Fibroblast of pulmonary artery (primary cell): ENCODE measurements around the gene UQCR11.

Experiments used
- DNase-seq: peaks from one replicate; pipeline ENCODE4 v3.0.0-alpha.2; 2010; ENCODE audit warnings: low read depth
- H3K4me3 ChIP-seq: replicated peaks from 2 replicates; pipeline ENCODE4 v1.5.1; 2011; ENCODE audit warnings: low read depth, mild to moderate bottlenecking, control low read depth, low read length, moderate library complexity
- TF ChIP-seq, protein P1 (sequence below): IDR thresholded peaks from 2 replicates; pipeline ENCODE4 v1.5.1; 2011; ENCODE audit warnings: mild to moderate bottlenecking, control low read depth, low read length, inconsistent platforms; ENCODE audit errors: missing control alignments

UQCR11 gene

DNA sequence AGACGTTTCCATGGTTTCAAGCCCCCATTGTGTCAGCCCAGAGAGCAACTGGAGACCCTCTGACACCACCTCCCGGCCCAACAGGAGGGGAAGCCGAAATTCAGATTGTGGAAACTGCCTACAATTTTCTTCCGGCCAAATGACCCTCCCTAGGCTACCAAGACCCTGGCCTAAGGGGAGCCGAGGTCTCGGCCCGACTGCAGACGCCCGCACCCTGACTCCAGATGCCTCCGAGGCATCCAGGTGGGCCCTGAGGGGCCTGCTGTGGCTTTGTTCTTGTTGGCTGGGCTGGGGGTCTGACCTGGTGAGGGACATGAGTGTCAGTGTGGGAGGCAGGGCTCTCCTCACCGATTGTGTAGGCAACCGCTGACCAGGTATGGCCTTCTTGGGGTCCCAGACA lies 46.7 kb downstream of the UQCR11 start:
- no peak for DNase-seq
- TF ChIP-seq, protein P1, sequence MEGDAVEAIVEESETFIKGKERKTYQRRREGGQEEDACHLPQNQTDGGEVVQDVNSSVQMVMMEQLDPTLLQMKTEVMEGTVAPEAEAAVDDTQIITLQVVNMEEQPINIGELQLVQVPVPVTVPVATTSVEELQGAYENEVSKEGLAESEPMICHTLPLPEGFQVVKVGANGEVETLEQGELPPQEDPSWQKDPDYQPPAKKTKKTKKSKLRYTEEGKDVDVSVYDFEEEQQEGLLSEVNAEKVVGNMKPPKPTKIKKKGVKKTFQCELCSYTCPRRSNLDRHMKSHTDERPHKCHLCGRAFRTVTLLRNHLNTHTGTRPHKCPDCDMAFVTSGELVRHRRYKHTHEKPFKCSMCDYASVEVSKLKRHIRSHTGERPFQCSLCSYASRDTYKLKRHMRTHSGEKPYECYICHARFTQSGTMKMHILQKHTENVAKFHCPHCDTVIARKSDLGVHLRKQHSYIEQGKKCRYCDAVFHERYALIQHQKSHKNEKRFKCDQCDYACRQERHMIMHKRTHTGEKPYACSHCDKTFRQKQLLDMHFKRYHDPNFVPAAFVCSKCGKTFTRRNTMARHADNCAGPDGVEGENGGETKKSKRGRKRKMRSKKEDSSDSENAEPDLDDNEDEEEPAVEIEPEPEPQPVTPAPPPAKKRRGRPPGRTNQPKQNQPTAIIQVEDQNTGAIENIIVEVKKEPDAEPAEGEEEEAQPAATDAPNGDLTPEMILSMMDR: no peak
- no peak overlapping the region for H3K4me3 ChIP-seq

DNA sequence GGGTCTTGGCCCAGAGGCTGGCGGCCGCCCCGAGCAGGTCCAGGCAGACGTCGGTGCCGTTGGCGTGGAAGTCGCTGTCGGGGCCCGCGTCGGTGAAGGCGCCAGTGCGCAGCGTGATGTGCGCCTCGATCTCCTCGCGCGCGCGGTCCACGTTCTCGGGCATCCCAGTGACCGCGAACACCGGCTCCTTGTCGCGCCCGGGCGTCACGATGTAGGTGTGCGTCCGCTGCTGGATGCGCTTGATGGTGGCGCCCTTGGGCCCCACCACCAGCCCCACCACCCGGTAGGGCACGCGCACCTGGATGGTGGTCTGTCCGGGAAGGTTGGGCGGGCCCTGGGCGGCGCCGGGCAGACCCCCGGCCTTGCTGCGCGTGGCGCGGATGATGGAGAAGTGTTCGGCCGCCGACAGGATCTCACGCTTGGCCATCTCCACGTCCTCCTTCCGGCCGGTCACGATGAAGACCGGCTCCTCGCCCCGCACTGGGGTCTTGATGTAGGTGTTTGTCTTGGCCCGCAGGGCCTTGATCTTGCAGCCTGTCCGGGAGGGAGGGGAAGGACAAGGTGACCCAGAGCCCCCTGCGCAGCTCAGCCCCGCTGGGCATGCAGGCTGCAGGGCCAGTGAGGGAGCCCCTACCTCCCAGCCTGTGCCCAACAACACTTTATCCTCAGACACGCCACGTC lies 48.7 kb downstream of the UQCR11 start:
- H3K4me3 ChIP-seq: no peak overlapping the region
- TF ChIP-seq, protein P1: no peak
- no peak for DNase-seq

DNA sequence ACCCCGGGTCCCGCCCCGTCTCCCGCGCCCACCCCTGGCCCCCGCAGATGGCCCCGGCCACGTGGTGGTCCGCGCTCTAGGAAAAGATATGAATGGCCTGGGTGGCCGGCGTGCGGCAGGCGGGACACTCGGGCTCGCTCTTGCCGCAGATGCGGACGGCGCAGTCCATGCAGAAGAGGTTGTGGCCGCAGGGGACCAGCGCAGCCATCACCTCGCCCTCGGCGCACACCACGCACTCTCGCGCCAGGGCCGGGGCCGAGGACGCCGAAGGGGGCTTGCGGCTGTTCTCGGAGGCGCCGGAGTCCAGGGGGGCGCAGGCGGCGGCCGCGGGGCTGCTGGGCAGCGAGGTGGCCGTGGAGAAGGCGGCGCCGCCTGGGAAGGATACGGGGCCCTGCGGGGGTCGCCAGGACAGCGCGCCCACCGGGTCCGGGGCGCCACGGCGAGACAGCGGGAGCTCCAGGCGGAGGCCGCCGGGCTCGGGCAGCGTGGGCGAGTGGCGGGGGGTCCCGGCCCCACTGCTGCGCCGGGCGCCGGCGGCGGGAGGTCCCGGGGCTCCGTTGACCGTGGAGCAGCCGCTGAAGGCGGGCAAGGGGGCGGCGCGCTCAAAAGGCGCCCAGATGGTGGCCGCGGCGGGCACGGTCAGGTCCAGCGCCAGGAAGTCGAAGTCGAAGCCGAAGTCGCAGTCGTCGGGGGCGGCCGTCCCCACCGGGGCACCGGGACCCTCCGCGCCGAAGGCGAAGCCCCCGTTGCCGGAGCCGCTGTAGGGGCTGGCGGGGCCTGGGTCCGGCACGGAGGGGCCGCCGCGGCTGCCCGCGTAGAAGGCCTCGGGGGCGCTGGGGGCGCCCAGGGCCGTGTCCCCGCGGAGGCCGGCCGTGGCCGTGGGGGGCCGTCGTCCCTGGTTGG lies 49.5 kb downstream of the UQCR11 start:
- H3K4me3 ChIP-seq: no peak overlapping the region
- TF ChIP-seq, protein P1: no peak
- DNase-seq: no peak

GRCh38 chr19:1554968-1555367 lies 50.3 kb downstream of the UQCR11 start:
- TF ChIP-seq, protein P1: no peak
- DNase-seq: no peak
- H3K4me3 ChIP-seq: no peak overlapping the region

DNA sequence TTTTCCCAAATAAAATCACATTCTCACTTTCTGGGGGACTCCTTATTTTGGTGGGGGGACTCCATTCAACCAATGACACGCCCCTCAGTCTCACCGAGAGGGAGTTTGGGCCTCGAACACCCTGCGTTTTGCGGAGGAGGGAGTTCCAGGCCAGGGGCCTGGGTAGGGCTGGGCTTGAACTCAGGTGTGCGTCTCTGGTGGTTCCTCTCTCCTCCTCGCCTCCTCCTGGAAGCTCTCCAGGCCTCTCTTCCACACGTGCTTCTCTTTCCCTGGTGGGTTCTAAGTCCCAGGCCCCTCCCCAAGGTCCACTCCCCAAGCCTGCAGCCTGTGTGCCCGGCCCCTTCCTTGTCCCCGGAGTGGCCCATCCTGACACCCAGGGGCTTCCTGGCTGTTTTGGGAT lies 51.8 kb downstream of the UQCR11 start:
- no peak overlapping the region for H3K4me3 ChIP-seq
- DNase-seq: no peak
- TF ChIP-seq, protein P1: no peak

GRCh38 chr19:1551068-1552040 lies 53.9 kb downstream of the UQCR11 start:
- H3K4me3 ChIP-seq: no peak overlapping the region
- TF ChIP-seq, protein P1: no peak
- DNase-seq: no peak
